HG02852 (cell line): ENCODE data around the gene CDC42EP2.

Source experiments
- ATAC-seq: cut with Tn5 transposase; IDR thresholded peaks from one replicate; pipeline ENCODE4 v1.9.1; 2021; ENCODE audit warnings: mild to moderate bottlenecking, moderate library complexity; ENCODE audit not compliant: unreplicated experiment

The CDC42EP2 gene, protein sequence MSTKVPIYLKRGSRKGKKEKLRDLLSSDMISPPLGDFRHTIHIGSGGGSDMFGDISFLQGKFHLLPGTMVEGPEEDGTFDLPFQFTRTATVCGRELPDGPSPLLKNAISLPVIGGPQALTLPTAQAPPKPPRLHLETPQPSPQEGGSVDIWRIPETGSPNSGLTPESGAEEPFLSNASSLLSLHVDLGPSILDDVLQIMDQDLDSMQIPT

DNA sequence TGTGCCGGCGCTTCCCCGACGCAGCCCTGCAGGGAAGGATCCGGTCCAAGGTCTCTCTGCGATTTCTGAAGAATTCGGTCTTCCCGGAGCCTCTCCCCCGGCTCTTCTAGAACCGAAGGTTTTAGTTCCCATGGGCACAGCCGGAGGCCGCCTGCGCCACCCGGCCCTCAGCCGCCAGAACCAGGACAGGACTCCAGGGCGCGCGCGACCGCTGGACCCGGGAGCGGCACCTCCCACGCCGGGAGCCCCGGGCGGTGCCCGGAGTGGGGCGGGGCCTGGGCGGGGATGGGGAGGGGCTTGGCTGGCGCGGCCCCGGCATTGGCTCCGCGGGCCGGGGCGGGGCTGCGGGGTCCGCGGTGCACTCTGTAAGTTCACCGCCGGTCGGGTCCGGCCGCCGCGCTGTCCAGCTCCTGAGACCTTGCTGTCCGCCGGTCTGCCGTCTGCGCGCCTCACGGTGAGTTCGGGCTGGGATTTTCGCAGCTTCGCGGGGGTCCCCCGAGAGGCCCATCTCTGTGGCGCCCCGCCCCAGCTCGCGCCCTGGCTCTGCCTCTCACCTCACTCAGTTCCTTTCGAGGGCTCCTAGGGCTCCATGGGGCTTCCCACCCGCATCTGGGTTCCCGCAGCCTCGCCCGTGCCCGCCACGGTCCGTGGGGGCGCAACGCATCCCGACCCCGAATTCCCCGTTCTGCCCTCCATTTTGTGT is at the start of gene CDC42EP2:
Gene CDC42EP2 (plus strand): TSS at position 366 of the 703 bp plus-strand sequence. CDS start 6,033 bp downstream, outside the sequence.
- peak; percentile 80 for ATAC-seq

DNA sequence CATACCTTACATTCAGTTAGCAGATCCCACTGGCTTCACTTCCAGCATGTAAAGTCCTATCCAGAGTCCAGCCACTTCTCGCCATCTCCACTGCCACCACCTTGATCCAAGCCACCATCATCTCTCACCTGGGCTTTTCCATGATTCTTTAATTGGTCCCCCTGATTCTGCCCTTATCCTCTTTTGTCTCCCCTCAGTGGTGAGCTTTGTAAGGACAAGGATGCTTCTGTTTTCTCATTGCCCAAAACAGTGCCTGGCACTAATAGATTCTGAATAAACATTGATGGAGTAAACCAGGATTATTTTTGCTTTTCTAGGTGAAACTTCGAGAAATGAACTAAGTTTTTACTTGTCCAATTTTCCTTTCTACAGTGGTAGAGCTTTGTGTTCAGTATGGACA is 48.5 kb upstream of the CDC42EP2 start:
- no peak for ATAC-seq

DNA sequence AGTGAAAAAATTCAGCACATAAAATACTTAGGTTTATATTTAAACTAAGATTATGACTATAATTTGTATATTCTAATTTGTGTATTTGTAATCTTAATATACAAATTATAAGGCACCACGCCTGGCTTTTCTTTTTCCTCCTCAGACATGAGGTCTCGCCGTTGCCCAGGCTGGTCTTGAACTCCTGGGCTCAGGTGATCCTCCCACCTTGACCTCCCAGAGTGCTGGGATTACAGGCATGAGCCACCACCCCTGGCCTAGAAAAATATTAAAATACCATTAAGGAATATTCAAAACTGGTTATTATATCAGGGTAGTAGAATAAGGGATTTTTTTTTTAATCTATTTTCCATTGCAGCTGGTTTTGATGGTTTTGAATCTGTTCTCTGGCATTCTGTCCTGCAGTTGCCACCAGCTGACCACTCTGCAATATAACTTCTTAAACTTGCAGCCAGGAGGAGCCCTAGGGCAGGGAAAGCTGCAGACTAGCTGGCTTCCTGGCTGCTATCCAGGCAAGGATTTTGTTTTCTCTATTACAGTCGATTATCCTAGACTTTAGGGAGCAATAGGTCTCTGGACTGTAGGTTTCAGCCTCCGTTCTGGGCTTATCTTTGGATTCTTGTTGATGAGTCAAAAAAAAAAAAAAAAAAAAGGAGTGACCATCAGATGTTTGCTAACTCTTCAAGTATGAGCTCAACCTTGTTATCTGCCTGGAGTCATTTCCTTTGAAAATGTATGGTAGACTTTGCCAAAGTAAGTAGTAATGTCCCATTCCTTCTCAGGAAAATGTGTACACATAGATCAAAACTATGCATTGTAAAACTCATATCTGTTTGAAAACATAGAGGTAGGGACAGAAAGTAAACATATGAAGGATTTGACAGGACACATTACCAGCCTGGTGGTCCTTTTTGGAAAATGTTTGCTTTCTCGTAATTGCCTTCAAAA is 39.7 kb upstream of the CDC42EP2 start:
- no peak for ATAC-seq

DNA sequence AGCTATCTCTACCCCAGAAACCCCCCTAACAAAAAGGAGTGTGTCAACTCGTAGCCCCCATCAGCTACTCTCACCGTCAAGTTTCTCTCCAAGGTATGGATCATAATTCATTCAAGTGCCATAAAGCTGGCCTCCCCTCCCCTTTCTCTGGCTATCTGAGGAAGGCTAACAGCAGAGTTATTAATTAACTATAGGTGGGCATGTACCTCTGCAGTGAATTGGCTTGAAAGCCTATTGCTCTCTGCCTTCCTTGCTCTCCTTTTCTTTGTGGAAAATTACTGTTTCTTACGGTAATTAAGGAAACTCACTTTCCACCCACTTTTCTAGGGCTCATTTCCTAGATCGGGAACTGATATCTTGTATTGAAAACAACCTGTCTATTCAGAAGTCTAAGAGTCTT is 38.8 kb upstream of the CDC42EP2 start:
- no peak for ATAC-seq

DNA sequence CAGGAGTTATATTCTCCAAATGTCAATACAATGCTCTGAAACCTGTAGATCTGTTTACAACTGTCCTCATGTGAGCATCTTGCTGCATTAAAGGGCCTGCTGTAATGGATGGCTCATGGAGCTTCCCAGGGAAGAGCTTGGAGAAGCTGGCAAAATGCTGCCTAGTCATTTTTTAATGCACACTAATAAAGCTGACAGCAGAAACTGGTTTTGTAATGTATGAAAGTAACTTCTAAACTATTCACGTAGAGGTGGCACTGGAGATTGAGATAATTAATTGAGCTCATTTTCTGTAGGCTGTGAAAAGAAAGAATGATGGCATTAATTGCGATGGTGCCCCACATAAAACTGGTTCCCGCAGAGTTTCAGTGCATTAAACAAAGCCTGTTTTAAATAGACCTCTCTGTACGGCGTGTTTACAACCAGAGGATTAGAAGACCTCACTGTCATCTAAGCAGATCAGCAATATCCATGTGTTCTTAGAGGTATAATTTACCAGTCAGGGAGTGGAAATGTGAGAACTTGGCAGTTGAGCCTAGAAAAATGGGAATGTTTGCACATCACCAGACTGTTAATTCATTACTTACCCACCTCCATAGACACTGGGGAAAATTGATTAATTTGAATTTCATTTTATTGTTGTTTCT is 36.9 kb upstream of the CDC42EP2 start:
- no peak for ATAC-seq

DNA sequence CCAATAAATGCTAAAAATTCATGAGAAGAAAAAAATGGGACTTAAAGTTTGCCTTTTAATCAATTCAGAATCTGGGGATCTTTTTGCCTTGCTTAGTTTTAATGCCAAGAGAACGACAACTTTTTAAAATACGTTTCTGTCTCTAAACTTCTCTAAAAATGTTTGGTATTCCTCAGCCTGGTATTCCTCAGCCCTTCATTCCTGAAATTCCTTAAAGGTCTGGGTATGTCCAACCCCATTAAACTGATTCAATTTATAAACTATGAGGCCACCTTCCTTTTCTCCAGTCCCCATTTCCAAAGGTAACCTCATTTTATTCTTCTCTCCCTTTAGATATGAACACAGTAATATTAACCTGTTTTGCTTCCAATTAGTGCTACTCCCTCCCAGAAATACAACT is 36.3 kb upstream of the CDC42EP2 start:
- no peak for ATAC-seq

DNA sequence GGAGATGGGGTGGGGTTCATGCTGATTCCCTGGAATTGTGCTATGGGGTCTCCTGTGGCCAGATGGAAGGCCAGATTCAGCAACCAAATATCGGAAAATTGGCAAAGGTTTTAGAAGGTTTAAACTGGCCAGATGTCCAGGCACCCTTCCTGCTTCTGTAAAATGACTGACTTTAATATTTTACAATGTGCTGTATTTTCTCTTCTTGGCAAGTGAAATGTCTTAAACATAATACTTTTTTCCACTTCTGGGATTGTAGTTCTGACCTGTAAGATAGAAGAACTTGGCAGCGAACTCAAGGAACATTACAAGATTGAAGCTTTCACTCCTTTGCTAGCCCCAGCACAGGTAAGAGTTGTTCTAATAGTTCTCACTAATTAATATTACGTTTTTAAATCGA is 35.4 kb upstream of the CDC42EP2 start:
- ATAC-seq, result no peak

DNA sequence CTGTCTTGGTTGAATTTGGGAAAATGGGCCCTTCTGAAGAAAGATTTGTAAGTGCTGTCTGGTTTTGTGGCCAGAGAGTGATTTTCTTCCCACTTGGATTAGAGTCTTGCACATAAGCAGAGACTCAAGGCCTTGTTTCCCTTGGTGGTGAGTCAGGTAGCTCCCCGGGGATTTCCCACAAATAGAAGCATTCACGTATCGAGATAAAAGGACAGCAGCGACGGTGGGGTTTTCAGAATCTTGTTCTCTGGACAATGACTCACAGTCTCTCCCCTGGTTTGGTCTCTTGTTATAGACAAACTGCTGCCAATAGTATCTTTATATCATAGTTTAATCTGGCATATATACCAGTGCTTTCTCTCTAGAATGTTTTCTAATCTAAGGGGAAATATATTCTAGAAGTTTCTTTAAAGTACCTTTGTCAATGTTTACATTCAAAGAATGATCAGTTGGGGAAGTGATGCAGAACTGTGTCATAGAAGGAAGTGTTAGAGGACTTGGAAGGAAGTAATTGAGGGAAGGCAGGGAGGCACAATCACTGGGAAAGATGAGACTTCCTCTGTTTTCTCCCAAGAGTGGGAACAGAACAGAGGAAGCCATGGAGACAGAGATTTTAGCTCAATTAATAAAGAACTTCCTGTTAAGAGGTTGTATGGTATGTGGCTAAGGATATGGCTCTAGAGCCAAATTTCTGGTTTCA is 34.8 kb upstream of the CDC42EP2 start:
- no peak for ATAC-seq

DNA sequence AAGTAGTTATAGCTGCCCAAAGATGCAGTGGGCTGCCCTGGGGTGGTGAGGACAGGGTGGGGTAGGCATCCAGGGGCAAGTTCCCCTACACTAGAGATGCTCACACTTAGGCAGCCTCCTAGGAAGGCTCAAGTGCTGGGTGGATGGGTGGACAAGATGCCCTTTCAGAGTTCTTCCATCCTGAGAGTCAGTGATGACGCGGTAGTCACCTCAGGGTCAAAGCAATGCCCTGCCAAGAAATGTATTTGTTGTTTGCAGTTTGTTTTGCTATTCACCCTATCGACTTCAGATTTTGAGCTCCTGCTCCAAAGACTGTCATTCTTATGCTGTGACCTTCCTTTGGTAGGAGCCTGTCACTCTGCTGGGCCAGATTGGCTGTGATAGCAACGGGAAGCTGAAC is 34.0 kb upstream of the CDC42EP2 start:
- no peak for ATAC-seq

DNA sequence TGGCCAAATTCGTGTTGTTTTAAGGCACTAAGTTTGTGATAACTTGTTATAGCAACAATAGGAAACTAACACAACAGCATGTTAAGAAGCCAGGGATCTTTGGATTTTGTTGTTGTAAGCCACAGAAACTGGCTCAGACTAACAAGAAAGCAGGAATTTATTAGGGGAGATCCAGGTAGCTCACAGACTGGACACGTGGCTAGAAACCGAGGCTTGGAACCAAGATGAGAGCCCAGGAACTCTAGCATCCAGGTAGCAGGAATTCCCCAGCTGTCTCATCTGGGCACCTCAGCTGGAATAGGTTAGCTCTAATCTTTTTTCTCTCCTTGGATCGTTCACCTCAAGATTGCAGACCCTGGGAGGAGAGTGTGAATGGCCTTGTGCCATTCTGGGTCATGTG is 28.0 kb upstream of the CDC42EP2 start:
- ATAC-seq, result no peak

DNA sequence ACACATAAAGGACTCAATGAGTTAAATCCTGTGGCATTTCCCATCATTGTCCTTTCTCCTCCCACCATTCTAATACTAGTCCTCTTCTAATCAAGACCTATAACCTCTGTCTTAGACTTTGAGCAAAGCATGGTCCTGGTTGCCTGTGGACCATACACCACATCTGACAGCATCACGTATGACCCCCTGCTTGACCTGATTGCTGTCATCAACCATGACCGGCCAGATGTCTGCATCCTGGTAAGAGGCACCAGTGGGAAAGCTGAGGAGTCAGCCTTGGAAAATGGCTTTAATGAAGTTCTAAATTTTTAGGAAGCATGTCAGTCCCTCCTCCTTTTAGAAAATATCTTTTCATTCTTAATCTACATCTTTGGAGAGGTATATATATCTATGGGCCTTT is 27.1 kb upstream of the CDC42EP2 start:
- ATAC-seq, result no peak

DNA sequence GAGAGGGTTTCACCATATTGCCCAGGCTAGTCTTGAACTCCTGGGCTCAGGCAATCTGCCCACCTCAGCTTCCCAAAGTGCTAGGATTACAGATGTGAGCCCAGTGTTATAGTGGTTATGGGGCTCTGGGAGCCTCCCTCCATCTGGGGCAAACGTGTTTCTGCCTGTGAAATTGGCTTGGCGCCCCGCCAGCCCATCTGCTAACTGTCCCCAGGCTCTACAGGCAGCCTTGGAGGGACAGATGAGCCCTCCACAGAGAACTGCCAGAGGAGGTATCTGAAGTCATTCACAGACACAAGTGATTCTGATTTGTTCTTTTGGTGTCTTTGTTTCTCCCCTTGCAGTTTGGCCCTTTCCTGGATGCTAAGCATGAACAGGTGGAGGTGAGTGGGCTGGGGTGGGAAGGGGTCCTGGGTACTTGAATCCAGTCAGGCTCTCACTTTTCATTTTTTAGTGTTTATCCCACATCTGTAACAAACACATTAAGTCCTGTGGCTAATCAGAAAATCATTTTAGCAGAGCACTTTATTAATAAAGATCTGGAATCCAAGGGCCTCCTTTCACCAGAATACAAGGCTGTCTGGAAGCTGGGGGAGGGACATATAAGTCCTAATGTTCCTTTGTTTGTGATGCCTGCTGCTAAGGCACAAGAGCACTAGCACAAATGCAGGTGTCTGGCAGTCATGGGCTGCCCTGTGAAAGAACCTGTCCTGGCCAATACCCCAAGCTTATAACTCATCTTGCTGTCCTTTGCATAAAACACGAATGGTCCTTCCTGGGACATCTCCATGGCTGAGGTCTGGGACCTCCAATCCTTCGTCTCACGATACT is 25.7 kb upstream of the CDC42EP2 start:
- ATAC-seq, result no peak

DNA sequence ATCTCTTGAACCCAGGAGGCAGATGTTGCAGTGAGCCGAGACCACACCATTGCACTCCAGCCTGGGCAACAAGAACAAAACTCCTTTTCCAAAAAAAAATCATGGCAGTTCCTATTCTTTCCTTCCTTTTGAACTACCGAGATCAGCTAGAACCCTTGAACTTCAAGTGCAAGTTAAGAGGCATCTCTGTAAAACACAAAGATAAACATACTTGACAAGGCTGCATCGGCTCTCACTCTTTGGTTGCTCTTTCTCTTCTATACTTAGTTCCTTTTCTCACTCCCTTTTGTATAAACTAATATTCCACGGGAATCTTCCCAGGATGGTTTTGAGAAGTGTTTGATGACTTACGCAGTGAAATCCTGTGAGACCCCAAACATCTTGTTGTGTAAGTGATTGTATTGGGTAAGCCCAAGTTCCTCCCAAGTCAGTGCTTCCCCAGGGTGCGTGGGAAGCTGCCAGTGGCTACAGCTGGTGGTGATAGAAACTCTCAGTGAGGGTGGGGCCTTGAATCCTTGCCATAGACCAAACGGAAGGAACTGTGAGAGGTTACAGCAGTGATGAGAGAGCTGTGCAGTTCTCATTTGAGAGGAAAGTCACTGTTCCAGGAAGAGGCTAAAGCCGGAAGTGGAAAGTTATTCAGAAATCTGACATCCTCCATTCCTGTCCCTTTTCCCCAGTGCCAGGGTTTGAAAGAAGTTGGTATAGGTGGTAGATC is 24.1 kb upstream of the CDC42EP2 start:
- ATAC-seq, result no peak

DNA sequence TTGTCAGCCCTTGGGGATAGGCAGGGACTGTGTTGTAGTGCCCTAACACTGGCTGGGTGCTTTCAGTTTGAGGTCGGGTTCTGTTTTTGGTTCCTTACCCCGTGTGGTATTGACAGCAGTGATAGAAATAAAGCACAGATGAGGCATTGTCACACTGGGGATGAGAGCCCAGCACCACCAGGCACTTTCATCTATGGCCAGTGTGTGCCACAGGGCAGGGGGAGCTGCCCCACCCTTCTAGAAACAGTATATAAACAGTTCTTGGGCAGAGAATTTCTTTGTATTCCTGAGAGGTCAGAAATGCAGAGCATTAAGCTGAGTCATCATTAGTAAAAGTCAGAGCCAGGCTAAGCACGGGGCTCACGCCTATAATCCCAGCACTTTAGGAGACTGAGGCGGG is 23.1 kb upstream of the CDC42EP2 start:
- ATAC-seq, result no peak

DNA sequence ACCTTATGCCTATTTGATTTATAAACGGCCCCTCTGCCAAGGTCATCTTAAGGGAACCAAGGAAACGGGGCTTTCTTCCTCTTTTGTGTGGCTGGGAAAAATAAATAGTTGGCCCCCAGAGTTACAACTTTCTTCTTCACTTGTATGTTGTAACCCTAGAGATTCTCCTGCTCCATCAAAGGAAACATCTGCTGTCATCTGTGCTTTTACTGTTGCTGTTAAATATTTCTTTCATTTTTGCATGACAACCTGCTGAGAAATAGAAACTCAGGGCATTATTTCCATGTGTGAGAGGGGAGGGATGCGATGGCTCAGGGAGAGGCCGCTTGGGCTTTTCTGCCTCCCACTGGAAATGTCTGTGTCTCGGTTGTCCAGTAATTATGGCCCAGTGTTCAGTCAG is 21.8 kb upstream of the CDC42EP2 start:
- ATAC-seq, result no peak

DNA sequence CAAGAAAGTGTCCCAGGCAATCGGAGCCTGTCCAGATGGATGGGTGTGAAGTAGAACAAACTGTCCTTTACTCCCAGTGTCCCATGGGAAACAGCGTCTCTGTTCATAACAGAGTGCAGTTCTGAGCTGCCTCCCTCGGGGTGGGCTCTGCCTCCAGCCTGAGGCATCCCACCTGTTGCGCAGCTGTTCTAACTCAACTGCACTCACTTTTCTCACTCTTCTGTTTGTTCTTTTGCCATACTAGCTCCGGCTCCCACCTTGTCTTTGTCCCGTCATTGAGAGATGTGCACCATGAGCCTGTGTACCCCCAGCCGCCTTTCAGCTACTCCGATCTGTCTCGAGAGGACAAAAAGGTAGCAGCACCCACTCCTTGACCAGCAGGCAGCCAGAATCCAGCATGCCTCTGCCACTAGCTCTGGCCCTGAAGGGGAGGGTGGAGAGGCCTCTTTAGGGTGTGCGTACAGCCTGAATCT is 20.7 kb upstream of the CDC42EP2 start:
- ATAC-seq, result no peak

DNA sequence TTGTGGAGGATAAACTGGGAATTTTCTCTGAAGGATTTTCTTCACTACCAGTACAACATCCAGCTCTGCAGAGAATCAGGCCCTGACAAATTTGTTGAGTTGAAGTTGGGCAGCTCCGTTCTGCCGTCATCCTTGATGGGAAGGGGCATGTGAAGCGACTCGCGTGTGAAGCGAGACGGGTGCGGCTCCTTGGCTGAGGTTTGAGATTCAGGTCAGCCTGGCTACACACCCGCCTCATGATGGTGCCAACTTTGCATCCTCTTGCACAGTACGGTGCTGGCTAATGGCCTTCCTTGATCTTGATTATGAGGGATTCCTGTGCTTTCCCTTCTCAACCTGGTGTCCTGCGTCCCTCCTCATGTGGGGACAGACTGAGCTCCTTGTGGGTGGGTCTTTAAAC is 19.7 kb upstream of the CDC42EP2 start:
- ATAC-seq, result no peak

DNA sequence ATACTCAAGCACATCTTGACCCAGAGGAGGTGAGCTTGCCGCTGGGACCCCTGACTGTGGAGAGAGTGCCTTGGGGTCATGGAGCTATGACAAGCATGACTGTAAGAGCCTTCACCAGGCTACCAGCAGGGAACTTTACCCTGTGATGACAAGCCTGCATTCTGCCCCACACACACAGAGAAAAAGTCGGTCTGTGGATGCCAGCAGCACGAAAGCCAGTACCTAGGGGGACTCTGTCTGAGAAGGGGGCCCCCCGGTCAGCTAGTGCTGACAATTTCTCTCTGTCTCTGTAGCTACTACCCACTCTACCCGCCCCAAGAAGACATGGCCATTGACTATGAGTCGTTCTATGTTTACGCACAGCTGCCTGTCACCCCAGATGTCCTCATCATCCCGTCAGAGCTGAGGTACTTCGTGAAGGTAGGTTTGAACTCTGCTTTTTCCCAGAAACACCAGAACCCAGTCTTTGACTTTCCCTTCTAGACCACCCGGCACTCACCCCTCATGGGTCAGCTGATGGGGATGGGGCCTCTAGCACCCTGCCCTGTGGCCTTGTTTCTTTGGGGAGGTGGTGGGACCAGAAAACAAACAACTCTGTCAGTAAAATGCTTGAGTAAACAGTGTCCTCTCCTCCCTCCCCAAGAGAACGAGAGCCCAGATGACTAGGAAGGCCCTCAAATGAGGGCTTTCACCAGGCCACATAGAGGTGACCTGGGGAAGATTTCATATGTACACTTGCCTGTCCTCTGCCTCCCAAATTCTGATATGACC is 18.9 kb upstream of the CDC42EP2 start:
- no peak for ATAC-seq
